SK-N-DZ (cell line): ENCODE data around the gene GGA1.
A peak's percentile ranks its signal among the peaks of the same experiment; 100 is the strongest.
"Not testable (repeated sequence)": the region's sequence is repeated elsewhere in the genome, so short reads cannot be mapped to it uniquely, and the experiment has no call there.

Experiments
- DNase-seq: peaks from one replicate; pipeline ENCODE4 v3.0.0-alpha.2; 2015; ENCODE audit warnings: low spot score

The GGA1 gene

DNA sequence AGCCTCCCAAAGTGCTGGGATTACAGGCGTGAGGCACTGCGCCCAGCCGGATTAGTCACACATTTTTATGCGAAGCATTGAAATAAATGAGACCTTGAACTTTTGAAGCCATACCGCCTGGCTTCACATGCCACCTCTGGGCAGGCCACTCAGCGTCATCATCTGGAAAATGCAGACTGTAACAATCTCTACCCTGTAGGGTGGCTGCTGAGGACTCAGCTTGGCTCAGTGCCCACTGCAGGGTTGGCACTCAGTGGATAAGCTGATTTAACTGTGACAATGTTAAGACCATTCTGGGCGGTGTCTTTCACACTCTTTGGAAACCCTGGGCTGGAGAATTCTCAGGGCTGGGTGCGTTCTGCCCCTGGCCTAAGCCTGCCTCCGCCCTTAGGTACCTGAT lies 39.3 kb downstream of the GGA1 start:
- DNase-seq: no peak

DNA sequence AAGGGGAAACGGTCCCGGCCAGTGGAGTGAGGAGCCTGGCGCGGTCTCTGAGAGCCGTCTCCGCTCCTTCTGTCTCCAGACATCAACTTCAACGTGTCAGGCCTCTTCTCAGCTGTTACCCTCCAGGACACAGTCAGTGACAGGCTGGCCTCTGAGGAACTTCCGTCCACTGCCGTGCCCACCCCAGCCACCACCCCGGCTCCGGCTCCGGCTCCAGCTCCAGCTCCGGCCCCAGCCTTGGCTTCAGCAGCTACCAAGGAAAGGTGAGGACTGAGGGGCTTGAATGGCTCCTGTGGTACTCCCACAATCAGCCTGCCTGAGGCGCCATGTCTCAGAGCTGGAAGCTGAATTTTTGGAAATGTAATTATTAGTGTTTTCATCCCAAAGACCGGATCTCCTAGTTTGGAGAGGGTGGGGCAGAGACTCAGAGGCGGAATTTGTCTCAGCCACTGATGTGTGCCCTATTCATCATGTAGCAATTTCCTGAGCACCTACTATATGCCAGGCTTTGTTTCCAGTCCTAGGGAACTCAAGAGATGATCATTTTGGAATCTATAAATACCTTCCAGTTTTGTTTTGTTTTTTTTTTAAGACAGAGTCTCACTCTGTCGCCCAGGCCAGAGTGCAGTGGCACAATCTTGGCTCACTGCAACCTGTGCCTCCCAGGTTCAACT lies 42.0 kb downstream of the GGA1 start:
- no peak for DNase-seq

DNA sequence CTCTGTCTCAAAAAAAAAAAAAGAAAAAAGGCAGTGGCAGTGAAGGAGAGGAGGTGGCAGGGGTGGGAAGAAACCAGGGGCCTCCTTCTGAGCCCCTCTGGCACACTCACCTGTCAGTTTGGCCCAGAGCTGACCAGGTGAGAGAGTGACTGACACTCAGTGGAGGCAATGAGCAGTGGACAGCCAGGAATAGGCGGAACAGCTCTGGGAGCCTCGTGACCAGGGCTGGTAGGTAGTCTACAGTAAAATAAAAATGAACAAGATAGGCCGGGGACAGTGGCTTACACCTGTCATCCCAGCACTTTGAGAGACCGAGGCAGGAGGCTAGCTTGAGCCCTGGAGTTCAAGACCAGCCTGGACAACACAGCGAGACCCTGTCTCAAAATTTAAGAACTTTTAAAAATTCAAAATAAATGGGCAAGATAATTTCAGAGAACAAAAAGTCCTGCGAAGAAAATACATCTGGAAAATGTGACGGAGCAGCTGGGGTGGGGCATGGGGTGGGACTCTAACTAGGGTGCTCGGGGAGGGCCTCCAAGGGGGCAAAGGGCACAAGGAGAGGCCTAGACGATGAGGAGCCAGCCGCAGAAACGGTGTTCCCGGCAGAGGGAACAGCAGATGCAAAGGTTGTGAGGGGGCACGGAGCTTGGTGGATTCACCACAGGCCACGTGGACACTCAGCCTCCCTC lies 46.1 kb downstream of the GGA1 start:
- no peak for DNase-seq

DNA sequence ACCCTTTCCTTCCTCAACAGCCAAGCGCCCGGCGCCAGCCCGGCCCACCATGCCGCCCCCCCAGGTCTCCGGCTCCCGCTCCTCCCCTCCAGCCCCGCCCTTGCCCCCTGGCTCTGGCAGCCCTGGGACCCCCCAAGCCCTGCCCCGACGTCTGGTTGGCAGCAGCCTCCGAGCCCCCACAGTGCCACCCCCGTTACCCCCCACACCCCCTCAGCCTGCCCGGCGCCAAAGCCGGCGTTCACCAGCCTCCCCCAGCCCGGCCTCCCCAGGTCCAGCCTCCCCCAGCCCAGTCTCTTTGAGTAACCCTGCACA lies 46.6 kb downstream of the GGA1 start:
- no peak for DNase-seq

DNA sequence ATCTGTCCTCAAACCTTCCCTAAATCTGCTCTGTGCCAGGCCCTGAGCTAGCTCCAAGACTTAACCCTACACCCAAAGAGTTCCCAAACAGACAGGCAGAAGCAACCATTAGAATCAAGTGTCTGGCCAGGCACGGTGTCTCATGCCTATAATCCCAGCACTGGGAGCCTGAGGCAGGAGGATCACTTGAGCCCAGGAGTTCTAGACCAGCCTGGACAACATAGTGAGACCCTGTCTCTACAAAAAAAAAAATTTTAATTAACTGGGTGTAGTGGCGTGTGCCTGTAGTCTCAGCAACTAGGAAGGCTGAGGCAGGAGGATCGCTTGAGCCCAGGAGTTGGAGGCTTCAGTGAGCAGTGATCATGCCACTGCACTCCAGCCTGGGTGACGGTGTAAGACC lies 47.9 kb downstream of the GGA1 start:
- DNase-seq: not testable (repeated sequence)

DNA sequence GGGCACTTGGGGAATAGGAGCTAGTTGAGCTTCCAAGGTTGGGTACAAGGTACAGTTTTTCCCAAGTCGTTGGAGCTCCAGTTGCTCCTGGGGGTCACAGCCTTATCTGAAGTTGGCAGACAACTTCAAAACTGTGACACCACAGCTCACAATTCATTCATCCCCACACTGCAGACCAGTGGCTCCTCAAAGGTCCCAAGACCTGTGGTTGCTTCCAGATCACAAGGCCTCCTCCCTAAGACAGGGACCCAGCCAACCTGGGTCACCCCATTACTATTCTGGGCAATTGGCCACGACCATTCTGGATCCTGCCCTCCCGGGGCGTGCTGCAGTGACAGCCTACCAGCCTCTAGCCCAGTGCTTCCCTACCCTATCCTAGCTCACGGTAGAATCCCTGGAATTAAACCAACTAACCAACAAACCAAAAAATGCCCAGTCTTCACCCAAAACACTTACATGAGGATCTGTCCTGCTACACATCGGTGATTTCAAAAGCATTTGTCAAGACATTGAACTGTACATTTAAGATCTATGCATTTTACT lies 49.0 kb downstream of the GGA1 start:
- no peak for DNase-seq

DNA sequence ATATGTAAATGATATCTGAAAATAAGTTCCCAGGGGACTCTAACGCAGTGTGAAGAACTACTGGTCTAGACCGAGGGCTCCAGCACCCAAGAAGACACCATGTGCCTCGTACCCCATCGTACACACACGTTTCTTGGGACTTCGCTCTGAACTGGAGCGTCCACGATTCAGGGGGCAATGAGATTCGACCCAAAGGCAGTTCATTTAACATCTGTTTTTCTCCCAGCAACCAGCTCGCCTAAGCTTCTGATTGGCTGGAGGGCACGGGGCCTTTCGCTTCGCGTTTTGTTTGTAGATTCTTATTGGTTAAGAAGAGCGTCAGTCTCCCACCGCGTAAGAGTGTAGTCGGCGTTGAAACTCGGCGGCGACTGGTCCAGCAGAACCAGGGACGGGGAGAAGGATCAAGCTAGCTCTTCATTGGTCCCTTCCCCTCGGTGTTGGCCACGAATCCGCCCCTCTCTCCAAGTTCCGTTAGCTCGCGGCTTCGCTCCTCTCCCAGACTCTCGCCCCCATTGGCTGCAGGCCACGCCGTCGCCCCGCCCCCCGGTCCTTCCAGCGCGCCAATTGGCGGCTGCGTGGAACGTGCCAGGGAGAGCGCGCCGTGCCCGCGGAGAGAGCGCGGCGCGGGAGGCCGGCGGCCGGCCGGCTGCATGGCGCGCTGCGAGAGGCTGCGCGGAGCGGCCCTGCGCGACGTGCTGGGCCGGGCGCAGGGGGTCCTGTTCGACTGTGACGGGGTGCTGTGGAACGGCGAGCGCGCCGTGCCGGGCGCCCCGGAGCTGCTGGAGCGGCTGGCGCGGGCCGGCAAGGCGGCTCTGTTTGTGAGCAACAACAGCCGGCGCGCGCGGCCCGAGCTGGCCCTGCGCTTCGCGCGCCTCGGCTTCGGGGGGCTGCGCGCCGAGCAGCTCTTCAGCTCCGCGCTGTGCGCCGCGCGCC lies 49.8 kb downstream of the GGA1 start, which contains the start of gene PDXP:
TSS of gene PDXP (plus strand) at position 591 of the 933 bp plus-strand sequence. CDS start at position 651, 60 bp downstream.
- peak; percentile 100 for DNase-seq

DNA sequence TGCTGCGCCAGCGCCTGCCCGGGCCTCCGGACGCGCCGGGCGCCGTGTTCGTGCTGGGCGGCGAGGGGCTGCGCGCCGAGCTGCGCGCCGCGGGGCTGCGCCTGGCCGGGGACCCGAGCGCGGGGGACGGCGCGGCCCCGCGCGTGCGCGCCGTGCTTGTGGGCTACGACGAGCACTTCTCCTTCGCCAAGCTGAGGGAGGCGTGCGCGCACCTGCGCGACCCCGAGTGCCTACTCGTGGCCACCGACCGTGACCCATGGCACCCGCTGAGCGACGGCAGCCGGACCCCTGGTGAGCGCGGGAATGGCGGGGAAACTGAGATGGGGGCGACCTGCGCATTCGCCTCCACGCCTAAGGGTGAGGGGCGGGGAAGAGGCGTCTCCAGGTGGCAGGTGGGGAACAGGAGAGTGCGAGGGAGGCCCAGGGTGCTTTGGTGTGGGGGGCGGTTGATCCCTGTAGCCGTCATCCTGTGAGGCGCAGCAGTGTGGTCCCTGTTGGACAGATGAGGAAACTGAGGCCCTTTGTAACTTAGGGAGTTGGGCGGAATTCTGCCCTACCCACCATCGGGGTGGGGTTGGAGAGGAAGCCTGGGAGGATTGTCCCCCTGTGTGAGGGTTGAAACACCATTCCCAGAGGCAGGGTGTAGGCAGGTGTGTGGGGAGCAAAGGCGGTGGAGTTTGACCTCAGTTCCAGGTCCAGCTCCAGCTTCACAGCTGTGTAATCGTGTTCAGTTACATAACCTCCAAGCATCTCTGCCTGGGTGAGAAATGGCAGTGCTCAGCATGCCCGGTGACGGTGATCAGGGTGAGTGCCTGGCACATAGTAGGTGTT lies 50.6 kb downstream of the GGA1 start:
- no peak for DNase-seq

DNA sequence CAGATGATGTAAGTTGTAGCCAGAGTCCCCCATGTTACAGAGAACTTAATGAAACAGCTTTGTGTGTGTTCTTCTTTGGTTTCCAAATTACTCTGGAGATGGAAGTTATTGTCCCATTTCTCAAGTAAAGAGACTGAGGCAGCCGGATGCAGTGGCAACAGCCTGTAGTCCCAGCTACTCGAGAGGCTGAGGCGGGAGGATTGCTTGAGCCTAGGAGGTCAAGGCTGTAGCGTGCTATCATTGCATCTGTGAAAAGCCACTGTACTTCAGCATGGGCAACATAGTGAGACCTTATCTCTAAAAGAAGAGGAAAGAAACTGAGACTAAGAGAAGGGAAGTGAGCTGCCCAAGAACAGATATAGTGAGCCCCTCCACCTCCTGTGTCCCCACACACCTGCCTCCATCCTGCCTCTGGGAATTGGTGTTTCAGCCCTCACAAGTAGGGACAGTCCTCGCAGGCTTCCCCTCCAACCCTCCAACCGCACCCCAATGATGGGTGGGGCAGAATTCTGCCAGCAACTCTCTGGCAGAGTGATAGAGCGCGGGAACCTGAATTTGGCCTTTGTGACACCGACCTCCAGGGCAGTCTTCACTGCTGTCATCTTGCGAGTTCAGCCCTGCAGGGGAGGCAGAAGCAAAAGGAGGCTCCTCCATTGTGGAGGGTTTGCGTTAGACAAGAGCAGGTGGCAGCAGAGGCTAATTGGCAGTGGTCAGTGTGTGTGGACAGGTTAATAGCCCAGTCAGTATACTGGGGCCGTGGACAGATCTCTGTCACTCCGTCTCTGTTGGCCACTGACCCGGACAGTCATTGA lies 51.5 kb downstream of the GGA1 start:
- DNase-seq: no peak

DNA sequence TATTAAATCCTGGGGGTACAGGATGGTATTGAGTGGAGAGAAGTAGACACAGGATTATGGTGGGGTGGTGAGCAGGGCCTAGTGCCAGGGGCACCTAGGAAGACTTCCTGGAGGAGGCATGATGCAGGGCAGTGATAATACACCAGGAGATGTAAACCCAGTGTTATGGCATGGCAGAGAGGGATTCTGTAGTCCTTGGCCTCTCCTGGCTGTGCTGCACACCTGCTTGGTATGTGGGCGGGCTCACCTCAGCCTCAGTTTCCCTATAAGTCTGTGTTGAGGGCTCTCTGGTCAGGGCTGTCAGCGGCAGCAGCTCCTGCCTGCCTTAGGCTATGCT lies 52.0 kb downstream of the GGA1 start:
- DNase-seq: no peak

DNA sequence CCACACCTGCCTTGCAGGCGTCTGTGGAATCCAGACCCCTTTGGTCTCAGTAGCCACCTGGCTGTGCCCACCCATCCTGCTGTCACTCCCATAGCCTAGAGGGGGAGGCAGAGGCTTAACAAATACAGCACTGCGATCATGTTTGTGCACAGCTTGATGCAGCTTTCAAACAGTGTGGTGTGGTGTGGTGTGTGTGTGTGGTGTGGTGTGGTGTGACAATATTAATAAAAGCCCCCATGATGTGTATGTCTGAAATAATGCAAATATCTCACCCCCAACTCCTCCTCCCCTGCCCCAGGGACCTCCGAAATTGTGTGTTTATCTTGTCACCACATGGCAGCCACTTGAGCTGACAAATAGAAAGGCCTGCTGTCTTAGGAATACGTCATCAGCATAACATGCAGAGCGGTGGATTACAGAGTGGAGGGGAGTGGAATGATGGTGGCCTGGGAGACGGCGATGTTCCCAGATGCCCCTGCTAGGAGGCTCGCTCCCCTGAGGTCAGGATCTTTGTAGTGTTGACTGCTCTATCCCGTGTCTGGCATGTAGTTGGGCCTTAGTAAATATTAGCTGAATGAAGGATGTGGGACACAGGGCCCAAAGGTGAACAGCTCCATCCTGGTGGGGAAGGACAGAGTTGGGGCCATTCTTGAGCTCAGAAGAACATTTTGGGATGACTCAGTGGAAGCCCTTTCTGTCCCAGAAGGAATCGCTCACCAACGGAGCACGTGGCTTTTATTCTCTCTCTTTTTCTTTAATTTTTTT lies 52.7 kb downstream of the GGA1 start:
- DNase-seq: peak; percentile 77

DNA sequence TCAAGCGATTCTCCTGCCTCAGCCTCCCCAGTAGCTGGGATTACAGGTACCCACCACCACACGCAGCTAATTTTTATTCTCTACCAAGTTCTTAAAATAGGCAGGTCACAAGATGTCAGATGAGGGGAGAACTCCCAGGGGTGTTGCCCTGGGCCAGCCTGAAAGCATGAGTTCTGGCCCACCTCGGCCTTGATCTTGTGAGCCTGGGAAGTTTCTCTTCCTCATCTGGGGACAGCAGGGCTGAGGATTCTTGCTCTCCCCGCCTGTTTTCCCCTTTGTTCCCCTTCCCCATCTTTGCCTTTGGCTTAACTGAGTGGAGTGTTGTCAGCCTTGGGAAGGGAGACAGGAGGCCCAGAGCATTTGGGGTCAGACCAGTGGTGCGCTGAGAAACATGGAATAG lies 53.4 kb downstream of the GGA1 start:
- DNase-seq: no peak

DNA sequence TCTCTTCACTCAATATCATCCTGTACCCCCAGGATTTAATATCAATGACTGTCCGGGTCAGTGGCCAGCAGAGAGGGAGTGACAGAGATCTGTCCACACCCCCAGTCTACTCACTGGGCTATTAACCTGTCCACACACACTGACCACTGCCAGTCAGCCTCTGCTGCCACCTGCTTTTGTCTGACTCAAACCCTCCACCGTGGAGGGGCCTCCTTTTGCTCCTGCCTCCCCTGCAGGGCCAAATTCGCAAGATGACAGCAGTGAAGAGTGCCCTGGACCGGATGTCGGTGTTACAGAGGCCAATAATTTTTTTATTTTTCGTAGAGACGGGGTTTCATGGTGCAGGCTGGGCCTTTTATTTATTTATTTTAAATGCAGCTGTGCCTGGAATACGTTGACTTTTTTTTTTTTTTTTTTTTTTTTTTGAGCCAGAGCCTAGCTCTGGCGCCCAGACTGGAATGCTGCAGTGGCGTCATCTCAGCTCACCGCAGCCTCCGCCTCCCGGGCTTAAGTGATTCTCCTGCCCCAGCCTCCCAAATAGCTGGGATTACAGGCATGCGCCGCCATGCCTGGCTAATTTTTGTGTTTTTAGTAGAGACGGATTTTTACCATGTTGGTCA lies 55.0 kb downstream of the GGA1 start:
- DNase-seq: no peak

DNA sequence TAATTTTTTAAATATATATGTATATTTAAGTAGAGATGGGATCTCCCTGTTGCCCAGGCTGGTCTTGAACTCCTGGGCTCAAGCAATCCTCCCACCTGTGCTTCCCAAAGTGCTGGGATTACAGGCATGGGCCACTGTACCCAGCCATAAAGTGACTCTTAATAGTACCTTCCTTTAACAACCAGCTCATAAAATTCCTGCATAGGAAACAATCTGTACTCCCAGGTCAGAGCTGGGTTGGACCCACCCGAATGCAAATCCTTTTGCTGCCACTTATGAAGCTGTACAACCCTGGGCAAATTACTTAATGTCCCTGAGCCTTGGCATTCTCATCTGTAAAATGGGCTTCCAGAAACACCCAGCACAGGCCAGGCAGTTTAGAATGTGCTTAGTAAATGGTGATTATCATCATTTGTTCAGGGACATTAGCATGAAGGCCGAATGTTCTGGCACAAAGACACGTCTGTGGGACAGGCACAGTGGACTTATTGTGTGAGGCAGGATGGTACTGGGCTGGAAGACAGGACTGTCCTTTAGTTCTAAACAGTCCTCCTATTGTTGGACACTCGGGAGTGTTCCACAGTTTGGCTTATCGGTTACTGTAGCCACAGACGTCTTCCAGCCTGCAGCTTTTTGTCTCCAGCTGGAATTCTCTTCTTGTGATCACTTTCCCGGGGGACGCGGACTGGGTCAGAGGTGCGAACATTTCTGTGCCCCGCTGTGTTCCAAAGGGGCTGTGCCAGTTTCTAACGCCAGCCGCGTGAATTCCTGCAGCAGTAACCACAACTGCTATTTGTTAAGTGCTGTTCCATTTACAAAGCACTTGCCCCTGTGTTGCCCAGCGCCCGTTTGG lies 55.8 kb downstream of the GGA1 start:
- no peak for DNase-seq

DNA sequence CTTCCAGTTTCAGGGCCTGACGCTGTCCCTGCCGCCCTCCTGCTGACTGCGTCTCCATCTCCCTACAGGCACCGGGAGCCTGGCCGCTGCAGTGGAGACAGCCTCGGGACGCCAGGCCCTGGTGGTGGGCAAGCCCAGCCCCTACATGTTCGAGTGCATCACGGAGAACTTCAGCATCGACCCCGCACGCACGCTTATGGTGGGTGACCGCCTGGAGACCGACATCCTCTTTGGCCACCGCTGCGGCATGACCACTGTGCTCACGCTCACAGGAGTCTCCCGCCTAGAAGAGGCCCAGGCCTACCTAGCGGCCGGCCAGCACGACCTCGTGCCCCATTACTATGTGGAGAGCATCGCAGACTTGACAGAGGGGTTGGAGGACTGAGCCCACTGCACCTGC lies 56.9 kb downstream of the GGA1 start:
- DNase-seq: no peak

DNA sequence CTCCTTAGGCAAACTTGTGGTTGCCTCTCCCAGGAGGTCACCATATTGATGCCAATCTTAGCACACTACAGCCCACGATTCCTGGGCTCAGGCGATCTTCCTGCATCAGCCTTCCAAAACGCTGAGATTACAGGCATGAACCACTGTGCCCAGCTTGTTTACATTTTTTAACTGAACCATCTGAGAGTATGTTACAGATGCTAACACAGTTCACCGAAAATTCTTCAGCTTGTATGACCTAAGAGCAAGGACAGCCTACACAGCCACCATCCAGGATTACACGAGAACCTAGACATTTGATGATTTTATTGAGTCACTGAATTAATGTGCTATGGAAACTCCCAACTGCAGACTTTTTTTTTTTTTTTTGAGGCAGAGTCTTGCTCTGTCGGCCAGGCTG lies 61.0 kb downstream of the GGA1 start:
- no peak for DNase-seq

DNA sequence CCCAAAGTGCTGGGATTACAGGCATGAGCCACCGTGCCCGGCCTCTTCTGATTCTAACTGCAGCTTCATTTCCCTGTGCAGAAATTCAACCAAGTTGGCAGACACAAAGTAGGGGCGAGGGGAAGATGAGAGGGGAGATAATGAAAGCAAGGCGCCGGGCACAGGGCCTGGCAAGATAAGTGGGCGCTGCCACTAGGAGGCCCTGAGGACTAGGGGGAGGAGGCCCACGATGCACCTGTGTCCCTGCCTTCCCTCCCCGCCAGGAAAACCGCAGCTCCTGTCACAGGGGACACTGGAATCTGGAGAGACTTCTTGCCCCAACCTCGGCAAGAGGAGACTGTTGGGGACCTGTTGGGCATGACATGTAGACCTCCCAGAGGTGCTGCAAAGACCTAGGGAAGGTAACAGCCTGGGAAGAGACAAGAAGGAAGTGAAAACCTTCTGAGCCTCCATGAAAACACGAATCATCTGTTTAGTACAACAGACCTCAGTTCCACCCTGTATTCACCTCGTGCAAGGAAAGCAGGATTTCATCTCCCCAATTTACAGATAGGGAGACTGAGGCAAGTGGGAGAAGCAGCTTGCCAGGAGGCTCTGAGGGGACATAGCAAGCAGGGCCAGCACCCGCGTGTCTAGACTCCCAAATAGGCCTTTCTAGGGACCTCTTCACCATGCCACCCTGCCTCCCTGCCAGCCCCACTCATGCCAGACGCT lies 63.7 kb downstream of the GGA1 start:
- DNase-seq: no peak
